HG02970 (cell line): ENCODE measurements around the gene CCDC178.
"Not testable (repeated sequence)": the region's sequence is repeated elsewhere in the genome, so short reads cannot be mapped to it uniquely, and the experiment has no call there.

Source experiments
- ATAC-seq: cut with Tn5 transposase; IDR thresholded peaks from one replicate; pipeline ENCODE4 v1.9.1; 2021; ENCODE audit warnings: mild to moderate bottlenecking, moderate library complexity, moderate number of reproducible peaks; ENCODE audit not compliant: unreplicated experiment, low FRiP score

The CCDC178 gene

GRCh38 chr18:33231474-33232317 lies 208.8 kb downstream of the CCDC178 start:
- ATAC-seq: peak; percentile 90

GRCh38 chr18:33212363-33212762 lies 228.2 kb downstream of the CCDC178 start:
- ATAC-seq: no peak

GRCh38 chr18:33210575-33211189 lies 229.8 kb downstream of the CCDC178 start:
- ATAC-seq: peak; percentile 54

- no peak for ATAC-seq
Measured at GRCh38 chr18:33205777-33206176, 234.7 kb downstream of the CCDC178 start.

- no peak for ATAC-seq
Measured at GRCh38 chr18:33201509-33201926, 239.0 kb downstream of the CCDC178 start.

- no peak for ATAC-seq
Measured at GRCh38 chr18:33195795-33196194, 244.7 kb downstream of the CCDC178 start.

GRCh38 chr18:33194793-33195192 lies 245.7 kb downstream of the CCDC178 start:
- ATAC-seq: no peak

GRCh38 chr18:33184958-33185357 lies 255.6 kb downstream of the CCDC178 start:
- no peak for ATAC-seq

- ATAC-seq: no peak
Measured at GRCh38 chr18:33184175-33184574, 256.3 kb downstream of the CCDC178 start.

- ATAC-seq: no peak
Measured at GRCh38 chr18:33183136-33183535, 257.4 kb downstream of the CCDC178 start.

- no peak for ATAC-seq
Measured at GRCh38 chr18:33181016-33181415, 259.5 kb downstream of the CCDC178 start.

- ATAC-seq: no peak
Measured at GRCh38 chr18:33169218-33169617, 271.3 kb downstream of the CCDC178 start.

- not testable (repeated sequence) for ATAC-seq
Measured at GRCh38 chr18:33164121-33164520, 276.4 kb downstream of the CCDC178 start.

- ATAC-seq: no peak
Measured at GRCh38 chr18:33161131-33161530, 279.4 kb downstream of the CCDC178 start.

- no peak for ATAC-seq
Measured at GRCh38 chr18:33159151-33159550, 281.4 kb downstream of the CCDC178 start.

GRCh38 chr18:33157893-33158292 lies 282.6 kb downstream of the CCDC178 start:
- no peak for ATAC-seq

- no peak for ATAC-seq
Measured at GRCh38 chr18:33156906-33157470, 283.5 kb downstream of the CCDC178 start.

- ATAC-seq: no peak
Measured at GRCh38 chr18:33154049-33154448, 286.5 kb downstream of the CCDC178 start.

- ATAC-seq: no peak
Measured at GRCh38 chr18:33152376-33152775, 288.1 kb downstream of the CCDC178 start.

- not testable (repeated sequence) for ATAC-seq
Measured at GRCh38 chr18:33147811-33148210, 292.7 kb downstream of the CCDC178 start.

- ATAC-seq: no peak
Measured at GRCh38 chr18:33146014-33146413, 294.5 kb downstream of the CCDC178 start.
